Retina (tissue), 1 donor: Measurements from ENCODE around the gene CA11.
"Not testable (repeated sequence)": the region's sequence is repeated elsewhere in the genome, so short reads cannot be mapped to it uniquely, and the experiment has no call there.

ENCODE experiments used
- DNase-seq: peaks from one replicate; pipeline ENCODE4 v3.0.0-alpha.2; 2016

CA11 gene

GRCh38 chr19:48669903-48670668 is 24.1 kb upstream of the CA11 start:
- DNase-seq = no peak

- DNase-seq = no peak
These were observed 22.8 kb upstream of the CA11 start for GRCh38 chr19:48668761-48669160.

GRCh38 chr19:48668332-48668731 is 22.3 kb upstream of the CA11 start:
- DNase-seq = no peak

- DNase-seq = no peak
These were observed 19.8 kb upstream of the CA11 start for GRCh38 chr19:48665786-48666185.

GRCh38 chr19:48664476-48664875 is 18.5 kb upstream of the CA11 start:
- DNase-seq = no peak

GRCh38 chr19:48663667-48664066 is 17.7 kb upstream of the CA11 start:
- DNase-seq = no peak

GRCh38 chr19:48661711-48662090 is 15.7 kb upstream of the CA11 start:
- DNase-seq = no peak

- peak; percentile 61 for DNase-seq
These were observed 15.1 kb upstream of the CA11 start for GRCh38 chr19:48660852-48661710.

- DNase-seq = no peak
These were observed 13.8 kb upstream of the CA11 start for GRCh38 chr19:48659768-48660167.

- no peak for DNase-seq
These were observed 12.5 kb upstream of the CA11 start for GRCh38 chr19:48658483-48658882.

GRCh38 chr19:48657828-48658227 is 11.8 kb upstream of the CA11 start:
- not testable (repeated sequence) for DNase-seq

GRCh38 chr19:48656840-48657474 is 11.0 kb upstream of the CA11 start:
- DNase-seq = peak; percentile 20

GRCh38 chr19:48654299-48655059 is 8.5 kb upstream of the CA11 start:
- no peak for DNase-seq

GRCh38 chr19:48651683-48652048 is 5.7 kb upstream of the CA11 start:
- no peak for DNase-seq

GRCh38 chr19:48650974-48651682 is 5.1 kb upstream of the CA11 start:
- no peak for DNase-seq

GRCh38 chr19:48648134-48648533 is 2.1 kb upstream of the CA11 start:
- DNase-seq = no peak

GRCh38 chr19:48646722-48647216 is 782 bp upstream of the CA11 start:
- DNase-seq = no peak

- DNase-seq = peak; percentile 73
These were observed 377 bp downstream of the CA11 start for GRCh38 chr19:48645620-48646000.

GRCh38 chr19:48644839-48645619 is 958 bp downstream of the CA11 start:
- DNase-seq = peak; percentile 86

- no peak for DNase-seq
These were observed 1.6 kb downstream of the CA11 start for GRCh38 chr19:48644355-48644754.

- no peak for DNase-seq
These were observed 3.1 kb downstream of the CA11 start for GRCh38 chr19:48642862-48643261.
